NCI-H128 (cell line): ENCODE data around the gene IL19.
"Not testable (repeated sequence)": the region's sequence is repeated elsewhere in the genome, so short reads cannot be mapped to it uniquely, and the experiment has no call there.

Experiments used
- DNase-seq: peaks from one replicate; lab custom pipeline; 2025; ENCODE audit not compliant: unreplicated experiment; lab: John Stamatoyannopoulos, UW

The IL19 gene

GRCh38 chr1:206772243-206772937 lies 1.8 kb downstream of the IL19 start, which contains the start of gene IL10:
TSS of gene IL10 (minus strand) at chr1:206772494. CDS start at chr1:206772435, 59 bp downstream.
- no peak for DNase-seq

- DNase-seq: no peak
Measured at GRCh38 chr1:206774093-206774492, 3.5 kb downstream of the IL19 start.

GRCh38 chr1:206776229-206776628 lies 5.7 kb downstream of the IL19 start:
- no peak for DNase-seq

- DNase-seq: no peak
Measured at GRCh38 chr1:206778031-206778430, 7.5 kb downstream of the IL19 start.

GRCh38 chr1:206778911-206779310 lies 8.3 kb downstream of the IL19 start:
- DNase-seq: not testable (repeated sequence)

DNA sequence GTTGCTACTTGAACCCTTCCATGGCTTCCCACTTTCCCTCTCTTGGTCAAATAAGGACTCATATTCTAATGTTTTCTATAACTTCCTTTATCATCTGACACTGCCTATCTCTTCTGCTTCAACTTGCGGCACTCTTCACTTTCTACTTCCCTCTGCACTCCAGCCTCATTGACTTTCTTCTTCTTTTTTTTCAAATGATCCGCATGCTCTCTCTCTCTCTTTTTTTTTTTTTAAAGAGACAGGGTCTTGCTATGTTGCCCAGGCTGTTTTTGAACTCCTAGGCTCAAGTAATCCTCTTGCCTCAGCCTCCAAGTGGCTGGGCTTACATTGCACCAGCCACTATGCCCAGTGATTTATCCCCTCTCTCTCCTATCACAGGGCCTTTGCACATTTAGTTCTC lies 9.1 kb downstream of the IL19 start:
- no peak for DNase-seq

- no peak for DNase-seq
Measured at GRCh38 chr1:206782448-206782847, 11.9 kb downstream of the IL19 start.

DNA sequence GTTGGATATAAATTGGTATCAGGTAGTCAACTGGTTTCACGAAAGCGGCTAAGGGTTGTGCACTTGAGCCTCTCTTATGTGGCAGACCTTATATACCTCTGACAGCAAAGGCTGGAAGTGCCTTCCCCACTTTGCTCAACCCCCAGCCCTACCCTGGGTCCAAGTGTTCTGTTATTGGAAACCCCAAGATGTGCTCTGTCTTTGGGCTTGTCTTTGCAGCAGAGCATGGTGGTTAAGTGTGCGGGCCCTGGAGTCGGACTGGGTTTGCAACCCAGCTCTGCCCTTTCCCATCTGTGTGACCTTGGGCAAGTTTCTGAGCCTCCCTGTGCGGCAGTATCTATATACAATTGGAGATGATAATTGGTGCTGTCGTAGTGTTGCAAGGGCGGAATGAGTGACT lies 12.9 kb downstream of the IL19 start:
- DNase-seq: no peak

GRCh38 chr1:206784471-206784903 lies 13.9 kb downstream of the IL19 start:
- DNase-seq: no peak

GRCh38 chr1:206785182-206785765 lies 14.7 kb downstream of the IL19 start:
- no peak for DNase-seq

- no peak for DNase-seq
Measured at GRCh38 chr1:206786212-206786886, 15.8 kb downstream of the IL19 start.

GRCh38 chr1:206787891-206788290 lies 17.3 kb downstream of the IL19 start:
- no peak for DNase-seq

DNA sequence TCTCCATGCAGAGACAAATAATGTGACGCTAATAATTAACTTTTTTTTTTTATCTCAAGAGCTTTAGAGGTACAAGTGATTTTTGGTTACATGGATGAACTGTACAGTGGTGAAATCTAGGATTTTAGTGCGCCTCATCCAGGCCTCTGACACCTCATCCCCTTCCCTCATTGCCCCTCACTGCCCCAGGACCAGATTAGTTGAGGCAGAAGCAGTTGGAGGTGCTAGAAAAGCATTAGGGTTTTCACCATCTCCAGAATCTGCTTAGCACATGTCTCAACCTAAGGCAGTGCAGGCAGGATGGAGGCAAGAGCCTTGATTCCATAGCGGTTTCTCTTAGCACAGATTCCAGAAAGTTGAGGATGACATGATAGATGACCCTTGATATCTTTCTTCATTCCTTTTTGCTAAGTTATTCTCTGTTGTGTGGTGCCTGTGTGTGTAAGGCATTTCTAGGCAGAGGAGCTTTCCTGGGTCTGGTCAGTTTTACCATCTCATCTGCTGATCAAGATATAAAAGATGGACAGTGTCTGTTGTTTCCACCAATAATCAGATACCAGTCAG lies 18.0 kb downstream of the IL19 start:
- DNase-seq: no peak

GRCh38 chr1:206790502-206791250 lies 20.1 kb downstream of the IL19 start:
- DNase-seq: no peak

GRCh38 chr1:206792939-206793607 lies 22.5 kb downstream of the IL19 start:
- DNase-seq: no peak

GRCh38 chr1:206793620-206794019 lies 23.0 kb downstream of the IL19 start:
- no peak for DNase-seq

DNA sequence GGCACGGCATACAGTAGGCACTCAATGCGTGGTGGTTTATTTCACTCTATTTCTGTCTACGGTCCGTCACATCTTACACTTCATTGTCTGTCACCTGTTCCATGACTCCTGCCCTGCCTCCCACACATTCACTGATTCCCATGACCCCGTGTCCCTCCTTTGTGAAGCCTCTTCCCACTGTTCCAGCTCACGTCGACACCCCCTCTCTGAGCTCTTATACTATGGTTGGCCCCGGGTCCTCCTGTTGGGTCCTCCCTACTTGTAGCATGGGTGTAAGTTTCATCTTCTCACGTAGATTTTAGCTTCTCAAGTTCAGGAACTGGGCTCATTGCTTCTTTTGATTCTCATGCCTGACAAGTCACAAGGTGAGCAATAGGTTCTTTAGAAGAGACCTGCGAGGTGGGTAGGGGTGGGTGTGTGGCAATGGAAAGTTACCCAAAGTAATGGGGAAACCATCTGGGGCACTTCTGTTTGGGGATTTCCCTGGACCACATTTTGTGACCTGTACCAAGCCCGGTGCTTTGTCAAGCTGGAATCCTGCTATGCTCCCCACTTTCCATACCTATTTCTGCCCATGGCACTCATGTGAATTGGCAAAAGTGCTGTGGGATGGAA lies 23.8 kb downstream of the IL19 start:
- DNase-seq: no peak

- no peak for DNase-seq
Measured at GRCh38 chr1:206796116-206796515, 25.5 kb downstream of the IL19 start.

DNA sequence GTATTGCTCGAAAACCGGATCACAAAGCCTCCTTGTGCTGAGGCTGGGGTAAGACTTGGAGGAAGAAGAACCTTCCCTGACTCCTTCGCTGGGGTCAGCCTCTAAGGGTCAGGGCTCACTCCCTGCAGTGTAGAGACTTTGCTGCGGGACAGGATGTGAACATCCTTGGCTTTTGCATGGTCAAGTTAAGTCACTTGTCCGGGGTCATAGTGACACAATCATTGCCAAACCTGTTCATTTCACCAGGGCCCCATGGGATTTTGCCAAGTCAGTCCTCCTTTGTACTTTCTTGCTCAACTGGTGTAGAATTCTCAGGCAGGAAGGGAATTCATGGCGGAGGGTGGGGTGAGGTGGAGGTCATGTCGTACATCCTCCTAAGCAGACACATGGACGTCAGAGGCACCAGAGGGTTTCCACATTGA lies 26.4 kb downstream of the IL19 start:
- no peak for DNase-seq
